ENCODE measurements around the gene TXNDC9.
A peak's percentile ranks its signal among the peaks of the same experiment; 100 is the strongest.
"Not testable (repeated sequence)": the region's sequence is repeated elsewhere in the genome, so short reads cannot be mapped to it uniquely, and the experiment has no call there.

Gene TXNDC9

GRCh38 chr2:99335911-99336803 lies at the start of gene TXNDC9:
Gene TXNDC9 (minus strand): TSS chr2:99336333. CDS start chr2:99333210, 3,123 bp downstream.
- peak; percentile 99 for DNase-seq (ENCODE audit: low spot score)

- no peak for DNase-seq (ENCODE audit: low spot score)
These were observed 46.0 kb upstream of the TXNDC9 start for GRCh38 chr2:99382143-99382542.

GRCh38 chr2:99380376-99381010 lies 44.4 kb upstream of the TXNDC9 start:
- DNase-seq (ENCODE audit: low spot score), result no peak

- no peak for DNase-seq (ENCODE audit: low spot score)
These were observed 41.7 kb upstream of the TXNDC9 start for GRCh38 chr2:99377879-99378278.

- DNase-seq (ENCODE audit: low spot score), result no peak
These were observed 40.2 kb upstream of the TXNDC9 start for GRCh38 chr2:99376254-99376864.

GRCh38 chr2:99374747-99375146 lies 38.6 kb upstream of the TXNDC9 start:
- no peak for DNase-seq (ENCODE audit: low spot score)

- DNase-seq (ENCODE audit: low spot score), result no peak
These were observed 37.0 kb upstream of the TXNDC9 start for GRCh38 chr2:99373144-99373543.

GRCh38 chr2:99368854-99369253 lies 32.7 kb upstream of the TXNDC9 start:
- not testable (repeated sequence) for DNase-seq (ENCODE audit: low spot score)

GRCh38 chr2:99365661-99366060 lies 29.5 kb upstream of the TXNDC9 start:
- DNase-seq (ENCODE audit: low spot score), result no peak

- DNase-seq (ENCODE audit: low spot score), result no peak
These were observed 20.7 kb upstream of the TXNDC9 start for GRCh38 chr2:99356853-99357252.

- not testable (repeated sequence) for DNase-seq (ENCODE audit: low spot score)
These were observed 18.7 kb upstream of the TXNDC9 start for GRCh38 chr2:99354825-99355224.

GRCh38 chr2:99354070-99354469 lies 17.9 kb upstream of the TXNDC9 start:
- no peak for DNase-seq (ENCODE audit: low spot score)

- DNase-seq (ENCODE audit: low spot score), result no peak
These were observed 14.1 kb upstream of the TXNDC9 start for GRCh38 chr2:99350194-99350593.

- DNase-seq (ENCODE audit: low spot score), result no peak
These were observed 12.0 kb upstream of the TXNDC9 start for GRCh38 chr2:99348173-99348572.

- no peak for DNase-seq (ENCODE audit: low spot score)
These were observed 10.1 kb upstream of the TXNDC9 start for GRCh38 chr2:99346218-99346617.

GRCh38 chr2:99345446-99345845 lies 9.3 kb upstream of the TXNDC9 start:
- DNase-seq (ENCODE audit: low spot score), result not testable (repeated sequence)

- no peak for DNase-seq (ENCODE audit: low spot score)
These were observed 6.4 kb upstream of the TXNDC9 start for GRCh38 chr2:99342536-99342935.

GRCh38 chr2:99340669-99341236 lies 4.6 kb upstream of the TXNDC9 start:
- DNase-seq (ENCODE audit: low spot score), result no peak

- peak; percentile 4 for DNase-seq (ENCODE audit: low spot score)
These were observed 2.0 kb upstream of the TXNDC9 start for GRCh38 chr2:99338029-99338585.

GRCh38 chr2:99337113-99338028 lies 1.2 kb upstream of the TXNDC9 start, which contains the start of gene EIF5B:
Gene EIF5B (plus strand): TSS chr2:99337389. CDS start chr2:99337555, 166 bp downstream.
- DNase-seq (ENCODE audit: low spot score), result peak; percentile 97

GRCh38 chr2:99336804-99337112 lies 625 bp upstream of the TXNDC9 start:
- DNase-seq (ENCODE audit: low spot score), result no peak

All from CD4-positive, alpha-beta T cell treated with Interleukin-15 for 4 hours (primary cell).